ENCODE measurements around the gene RRN3.
A peak's percentile ranks its signal among the peaks of the same experiment; 100 is the strongest.
"Not testable (repeated sequence)": the region's sequence is repeated elsewhere in the genome, so short reads cannot be mapped to it uniquely, and the experiment has no call there.

Gene RRN3

DNA sequence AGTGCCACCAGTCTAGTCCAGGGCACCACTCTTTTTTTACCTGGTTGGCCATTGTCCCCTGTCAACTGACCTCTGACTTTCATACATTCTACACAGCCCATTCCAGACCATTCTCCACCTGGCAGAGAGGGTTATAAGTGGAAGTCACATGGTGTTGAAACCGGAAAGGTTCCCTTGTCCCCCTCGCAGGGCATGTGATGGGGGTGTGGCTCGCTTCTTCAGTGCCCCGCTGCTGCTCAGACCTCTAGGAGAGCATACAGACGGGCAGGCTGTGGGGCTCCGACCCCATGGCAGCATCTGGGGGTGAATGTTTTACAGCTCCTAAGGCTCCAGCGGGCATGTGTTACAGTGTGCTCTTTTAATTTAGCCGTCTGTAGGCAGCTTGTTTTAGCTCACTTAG is 67.0 kb downstream of the RRN3 start:
- DNase-seq: not testable (repeated sequence)

DNA sequence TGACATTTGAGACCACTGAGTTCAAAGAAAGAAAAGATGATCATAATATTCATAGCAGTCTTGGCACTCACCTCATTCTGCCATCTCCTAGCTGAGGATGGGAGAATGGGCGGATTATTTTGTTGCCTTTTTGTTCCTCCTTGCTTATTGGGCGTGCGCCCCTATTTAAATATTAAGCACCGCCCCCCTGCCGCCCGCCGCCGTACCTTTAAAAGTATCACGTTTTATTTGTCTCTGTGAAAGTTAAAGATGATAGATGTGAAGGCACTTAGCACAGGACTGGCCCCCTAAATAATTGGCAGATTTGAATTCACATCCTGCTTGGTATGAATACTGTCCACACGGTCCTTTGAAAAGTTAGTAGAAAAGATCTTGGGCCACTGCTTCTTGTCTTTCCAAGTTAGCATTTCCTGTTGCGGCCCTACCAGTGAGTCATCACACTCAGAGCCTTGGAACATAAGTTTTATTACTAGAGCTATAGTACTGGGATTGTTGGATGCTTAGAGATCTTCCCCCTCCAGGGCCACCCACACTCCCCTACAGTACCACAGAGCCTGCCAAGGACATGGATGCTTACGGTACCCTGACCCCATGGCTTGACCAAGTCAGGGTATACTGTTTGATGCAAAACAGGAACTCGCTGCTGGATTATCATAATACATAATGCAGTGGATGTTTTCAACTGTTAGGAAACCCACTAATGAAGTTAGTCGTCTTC is 68.7 kb downstream of the RRN3 start:
- not testable (repeated sequence) for DNase-seq

DNA sequence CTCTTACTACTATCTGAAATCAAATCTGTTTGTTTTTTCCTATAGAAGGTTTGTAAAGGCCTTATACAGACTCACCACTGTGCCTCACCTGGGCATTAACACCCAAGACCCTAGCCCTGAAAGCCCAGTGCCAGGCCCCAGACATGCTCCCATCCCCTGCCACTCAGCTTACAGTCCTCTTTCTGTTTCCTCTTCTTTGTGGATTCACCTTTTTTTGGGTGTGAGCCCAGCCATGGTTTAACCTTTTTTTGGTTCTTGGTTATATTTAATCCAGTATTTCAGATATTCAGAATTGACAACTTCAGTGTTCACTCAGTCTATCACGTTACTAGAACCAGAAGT is 69.2 kb downstream of the RRN3 start:
- not testable (repeated sequence) for DNase-seq

DNA sequence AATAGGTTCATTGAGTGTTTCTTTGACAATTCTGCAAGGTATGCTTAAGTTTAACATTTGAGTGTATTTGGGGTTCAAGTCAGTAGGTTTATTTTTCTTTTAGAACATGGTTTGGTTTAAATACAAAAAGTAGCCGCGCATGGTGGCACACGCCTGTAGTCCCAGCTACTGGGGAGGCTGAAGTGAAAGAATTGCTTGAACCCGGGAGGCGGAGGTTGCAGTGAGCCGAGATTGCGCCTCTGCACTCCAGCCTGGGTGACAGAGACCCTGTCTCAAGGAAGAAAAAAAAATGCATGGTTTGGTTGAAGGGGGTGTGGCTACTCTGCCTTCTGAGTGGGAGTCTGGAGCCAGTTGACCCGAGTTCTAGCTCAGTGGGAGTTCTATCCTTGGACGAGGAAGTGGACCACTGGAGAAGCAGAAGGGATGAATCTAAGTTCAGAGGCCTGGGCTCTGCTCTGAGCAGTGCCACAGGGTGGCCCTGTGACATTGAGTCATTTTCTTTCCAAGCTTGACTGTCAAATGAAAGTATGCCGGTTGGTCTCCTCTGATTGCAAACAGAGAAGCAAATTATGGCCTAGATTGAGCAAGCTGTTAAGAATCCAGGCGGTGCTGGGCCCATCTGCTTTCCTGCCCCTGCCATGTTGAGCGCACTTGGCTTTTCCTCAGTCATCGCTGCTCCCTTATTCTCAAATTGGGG is 70.5 kb downstream of the RRN3 start:
- not testable (repeated sequence) for DNase-seq

DNA sequence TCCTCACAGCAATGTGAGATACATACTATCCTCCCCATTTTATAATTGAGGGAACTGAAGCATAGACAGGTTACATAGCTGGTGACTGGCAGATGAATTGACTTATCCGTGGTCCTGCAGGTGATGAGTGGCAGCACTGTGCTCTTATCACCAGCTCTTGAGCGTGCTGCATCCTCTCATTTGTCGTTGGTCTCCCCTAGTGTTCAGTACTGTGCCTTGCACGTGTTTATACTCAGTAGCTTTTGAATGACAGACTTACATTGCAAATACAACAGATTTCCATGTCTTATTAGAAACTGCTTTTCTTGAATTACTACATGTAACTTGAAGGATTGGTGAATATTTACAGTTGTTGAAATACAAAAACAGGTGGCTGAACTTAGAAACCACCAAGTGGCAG is 71.9 kb downstream of the RRN3 start:
- DNase-seq: peak; percentile 60

DNA sequence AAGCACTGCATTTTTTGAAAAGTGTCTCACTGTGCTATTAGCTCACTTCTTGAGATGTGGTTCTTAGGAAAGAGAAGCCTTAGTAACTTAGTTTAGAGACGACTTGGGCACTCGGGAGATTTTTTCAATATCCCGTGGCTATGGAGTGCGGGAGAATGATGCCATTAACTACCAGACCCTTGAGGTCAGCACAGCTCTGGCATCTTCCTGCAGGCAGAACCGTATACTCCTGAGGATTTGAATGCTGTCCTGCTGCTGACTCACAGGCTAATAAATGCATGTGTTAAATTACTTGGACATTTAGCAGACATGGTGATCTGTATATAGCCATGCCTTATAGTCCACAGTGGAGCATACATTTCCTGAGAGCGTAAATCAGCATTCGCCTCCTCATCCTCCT is 72.6 kb downstream of the RRN3 start:
- DNase-seq: not testable (repeated sequence)

DNA sequence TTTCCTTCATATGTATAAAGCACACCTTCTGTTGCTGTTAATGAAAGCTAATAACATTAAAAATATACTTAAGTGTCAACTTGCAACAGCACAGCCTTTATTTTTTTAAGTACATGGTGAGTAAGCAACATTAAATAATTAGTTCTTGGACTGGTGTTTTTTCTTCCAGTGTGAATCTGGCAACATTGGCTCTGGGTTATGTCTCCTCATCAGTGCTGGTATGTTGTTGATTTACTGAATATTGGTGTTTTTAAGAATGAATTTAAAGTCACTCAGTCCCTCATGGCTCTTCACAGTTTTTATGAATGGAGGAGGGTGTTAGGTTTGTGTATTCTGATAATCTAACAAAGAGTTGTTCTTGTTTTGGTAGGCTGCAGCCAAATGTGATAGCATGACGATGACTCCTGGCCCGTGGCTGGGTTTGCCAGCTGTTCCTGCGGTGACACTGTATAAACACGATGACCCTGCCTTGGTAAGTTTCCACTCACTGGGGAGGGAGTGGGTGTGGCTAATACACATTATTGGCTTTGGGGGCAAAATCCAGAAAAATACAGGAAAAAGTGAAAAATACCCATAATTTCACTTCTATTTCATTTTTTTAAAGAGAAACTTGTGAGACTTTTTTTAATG is 77.0 kb downstream of the RRN3 start:
- not testable (repeated sequence) for DNase-seq

DNA sequence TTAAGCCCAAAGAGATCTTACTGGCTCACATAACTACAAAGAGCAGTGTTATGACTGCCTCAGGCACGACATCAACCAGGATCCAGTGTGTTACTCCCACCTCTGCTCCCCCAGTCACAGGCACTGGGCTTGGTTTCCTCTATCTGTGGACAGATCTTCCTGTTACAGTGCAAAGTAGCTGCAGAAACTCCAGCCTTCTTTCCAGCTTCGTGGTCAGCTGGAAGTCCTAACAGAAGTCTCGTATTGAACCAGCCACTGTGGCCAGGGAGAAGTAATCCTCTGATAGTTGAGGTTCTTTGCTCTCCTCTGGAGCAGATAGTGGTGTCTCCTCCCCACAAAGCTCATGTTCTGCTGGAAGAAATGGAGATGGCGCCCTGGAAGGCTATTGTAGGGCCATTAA is 77.7 kb downstream of the RRN3 start:
- DNase-seq: not testable (repeated sequence)

DNA sequence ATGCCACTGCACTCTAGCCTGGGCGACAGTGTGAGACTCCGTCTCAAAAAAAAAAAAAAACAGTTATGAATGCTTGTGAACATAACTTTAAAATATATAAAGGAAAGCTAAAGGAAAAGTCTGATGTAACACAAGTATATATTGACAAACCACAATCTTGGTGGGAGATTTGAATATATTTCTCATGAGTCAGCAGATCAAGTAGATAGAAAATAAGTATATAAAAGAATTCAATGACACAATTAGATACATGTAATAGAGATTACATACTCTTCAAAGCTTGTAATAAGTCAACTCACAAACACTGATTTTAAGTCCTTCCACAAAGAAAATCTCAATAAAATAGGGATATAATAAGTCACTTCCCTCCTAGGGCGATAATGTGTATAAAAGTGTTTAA is 78.4 kb downstream of the RRN3 start:
- not testable (repeated sequence) for DNase-seq

DNA sequence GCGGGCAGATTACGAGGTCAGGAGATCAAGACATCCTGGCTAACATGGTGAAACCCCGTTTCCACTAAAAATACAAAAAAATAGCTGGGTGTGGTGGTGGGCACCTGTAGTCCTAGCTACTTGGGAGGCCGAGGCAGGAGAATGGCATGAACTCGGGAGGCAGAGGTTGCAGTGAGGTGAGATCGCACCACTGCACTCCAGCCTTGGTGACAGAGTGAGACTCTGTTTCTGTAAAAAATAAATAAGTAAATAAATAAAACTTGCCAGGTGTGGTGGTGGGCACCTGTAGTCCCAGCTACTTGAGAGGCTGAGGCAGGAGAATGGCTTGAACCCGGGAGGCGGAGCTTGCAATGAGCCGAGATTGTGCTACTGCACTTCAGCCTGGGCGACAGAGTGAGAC is 81.1 kb downstream of the RRN3 start:
- DNase-seq: not testable (repeated sequence)

Measured in SHP77 treated with DMSO at 0.1 percent for 48 hours (cell line).